Measurements from ENCODE around the gene PRLR.

DNA sequence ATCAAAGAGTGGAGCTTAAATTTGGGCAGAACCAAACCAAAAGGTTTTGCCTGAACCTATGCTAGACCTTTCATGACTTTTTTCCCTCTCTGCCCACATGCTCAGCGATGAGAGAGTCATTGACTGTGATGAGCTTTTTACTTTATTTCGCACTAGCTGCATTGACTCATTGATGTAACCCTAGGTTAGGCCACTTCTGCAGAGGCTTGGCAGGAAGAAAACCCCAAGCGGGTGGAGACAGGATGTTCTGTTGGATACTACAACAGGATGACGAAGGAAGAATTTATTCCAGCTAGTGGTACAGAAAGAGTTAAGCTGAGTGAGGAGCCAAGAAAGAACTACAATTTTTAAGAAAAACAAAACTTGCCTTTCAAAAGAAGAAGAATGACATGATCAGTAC lies 201.0 kb downstream of the PRLR start:
- TF ChIP-seq, protein P1, sequence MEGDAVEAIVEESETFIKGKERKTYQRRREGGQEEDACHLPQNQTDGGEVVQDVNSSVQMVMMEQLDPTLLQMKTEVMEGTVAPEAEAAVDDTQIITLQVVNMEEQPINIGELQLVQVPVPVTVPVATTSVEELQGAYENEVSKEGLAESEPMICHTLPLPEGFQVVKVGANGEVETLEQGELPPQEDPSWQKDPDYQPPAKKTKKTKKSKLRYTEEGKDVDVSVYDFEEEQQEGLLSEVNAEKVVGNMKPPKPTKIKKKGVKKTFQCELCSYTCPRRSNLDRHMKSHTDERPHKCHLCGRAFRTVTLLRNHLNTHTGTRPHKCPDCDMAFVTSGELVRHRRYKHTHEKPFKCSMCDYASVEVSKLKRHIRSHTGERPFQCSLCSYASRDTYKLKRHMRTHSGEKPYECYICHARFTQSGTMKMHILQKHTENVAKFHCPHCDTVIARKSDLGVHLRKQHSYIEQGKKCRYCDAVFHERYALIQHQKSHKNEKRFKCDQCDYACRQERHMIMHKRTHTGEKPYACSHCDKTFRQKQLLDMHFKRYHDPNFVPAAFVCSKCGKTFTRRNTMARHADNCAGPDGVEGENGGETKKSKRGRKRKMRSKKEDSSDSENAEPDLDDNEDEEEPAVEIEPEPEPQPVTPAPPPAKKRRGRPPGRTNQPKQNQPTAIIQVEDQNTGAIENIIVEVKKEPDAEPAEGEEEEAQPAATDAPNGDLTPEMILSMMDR (conservative IDR thresholded peaks at IDR 0.05; ENCODE audit: low read depth in 2 of 2) = no peak
- TF ChIP-seq, protein P2, sequence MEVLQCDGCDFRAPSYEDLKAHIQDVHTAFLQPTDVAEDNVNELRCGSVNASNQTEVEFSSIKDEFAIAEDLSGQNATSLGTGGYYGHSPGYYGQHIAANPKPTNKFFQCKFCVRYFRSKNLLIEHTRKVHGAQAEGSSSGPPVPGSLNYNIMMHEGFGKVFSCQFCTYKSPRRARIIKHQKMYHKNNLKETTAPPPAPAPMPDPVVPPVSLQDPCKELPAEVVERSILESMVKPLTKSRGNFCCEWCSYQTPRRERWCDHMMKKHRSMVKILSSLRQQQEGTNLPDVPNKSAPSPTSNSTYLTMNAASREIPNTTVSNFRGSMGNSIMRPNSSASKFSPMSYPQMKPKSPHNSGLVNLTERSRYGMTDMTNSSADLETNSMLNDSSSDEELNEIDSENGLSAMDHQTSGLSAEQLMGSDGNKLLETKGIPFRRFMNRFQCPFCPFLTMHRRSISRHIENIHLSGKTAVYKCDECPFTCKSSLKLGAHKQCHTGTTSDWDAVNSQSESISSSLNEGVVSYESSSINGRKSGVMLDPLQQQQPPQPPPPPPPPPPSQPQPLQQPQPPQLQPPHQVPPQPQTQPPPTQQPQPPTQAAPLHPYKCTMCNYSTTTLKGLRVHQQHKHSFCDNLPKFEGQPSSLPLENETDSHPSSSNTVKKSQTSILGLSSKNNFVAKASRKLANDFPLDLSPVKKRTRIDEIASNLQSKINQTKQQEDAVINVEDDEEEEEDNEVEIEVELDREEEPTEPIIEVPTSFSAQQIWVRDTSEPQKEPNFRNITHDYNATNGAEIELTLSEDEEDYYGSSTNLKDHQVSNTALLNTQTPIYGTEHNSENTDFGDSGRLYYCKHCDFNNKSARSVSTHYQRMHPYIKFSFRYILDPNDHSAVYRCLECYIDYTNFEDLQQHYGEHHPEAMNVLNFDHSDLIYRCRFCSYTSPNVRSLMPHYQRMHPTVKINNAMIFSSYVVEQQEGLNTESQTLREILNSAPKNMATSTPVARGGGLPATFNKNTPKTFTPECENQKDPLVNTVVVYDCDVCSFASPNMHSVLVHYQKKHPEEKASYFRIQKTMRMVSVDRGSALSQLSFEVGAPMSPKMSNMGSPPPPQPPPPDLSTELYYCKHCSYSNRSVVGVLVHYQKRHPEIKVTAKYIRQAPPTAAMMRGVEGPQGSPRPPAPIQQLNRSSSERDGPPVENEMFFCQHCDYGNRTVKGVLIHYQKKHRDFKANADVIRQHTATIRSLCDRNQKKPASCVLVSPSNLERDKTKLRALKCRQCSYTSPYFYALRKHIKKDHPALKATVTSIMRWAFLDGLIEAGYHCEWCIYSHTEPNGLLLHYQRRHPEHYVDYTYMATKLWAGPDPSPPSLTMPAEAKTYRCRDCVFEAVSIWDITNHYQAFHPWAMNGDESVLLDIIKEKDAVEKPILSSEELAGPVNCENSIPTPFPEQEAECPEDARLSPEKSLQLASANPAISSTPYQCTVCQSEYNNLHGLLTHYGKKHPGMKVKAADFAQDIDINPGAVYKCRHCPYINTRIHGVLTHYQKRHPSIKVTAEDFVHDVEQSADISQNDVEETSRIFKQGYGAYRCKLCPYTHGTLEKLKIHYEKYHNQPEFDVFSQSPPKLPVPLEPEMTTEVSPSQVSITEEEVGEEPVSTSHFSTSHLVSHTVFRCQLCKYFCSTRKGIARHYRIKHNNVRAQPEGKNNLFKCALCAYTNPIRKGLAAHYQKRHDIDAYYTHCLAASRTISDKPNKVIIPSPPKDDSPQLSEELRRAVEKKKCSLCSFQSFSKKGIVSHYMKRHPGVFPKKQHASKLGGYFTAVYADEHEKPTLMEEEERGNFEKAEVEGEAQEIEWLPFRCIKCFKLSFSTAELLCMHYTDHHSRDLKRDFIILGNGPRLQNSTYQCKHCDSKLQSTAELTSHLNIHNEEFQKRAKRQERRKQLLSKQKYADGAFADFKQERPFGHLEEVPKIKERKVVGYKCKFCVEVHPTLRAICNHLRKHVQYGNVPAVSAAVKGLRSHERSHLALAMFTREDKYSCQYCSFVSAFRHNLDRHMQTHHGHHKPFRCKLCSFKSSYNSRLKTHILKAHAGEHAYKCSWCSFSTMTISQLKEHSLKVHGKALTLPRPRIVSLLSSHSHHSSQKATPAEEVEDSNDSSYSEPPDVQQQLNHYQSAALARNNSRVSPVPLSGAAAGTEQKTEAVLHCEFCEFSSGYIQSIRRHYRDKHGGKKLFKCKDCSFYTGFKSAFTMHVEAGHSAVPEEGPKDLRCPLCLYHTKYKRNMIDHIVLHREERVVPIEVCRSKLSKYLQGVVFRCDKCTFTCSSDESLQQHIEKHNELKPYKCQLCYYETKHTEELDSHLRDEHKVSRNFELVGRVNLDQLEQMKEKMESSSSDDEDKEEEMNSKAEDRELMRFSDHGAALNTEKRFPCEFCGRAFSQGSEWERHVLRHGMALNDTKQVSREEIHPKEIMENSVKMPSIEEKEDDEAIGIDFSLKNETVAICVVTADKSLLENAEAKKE (CRISPR knock-in tag; IDR thresholded peaks at IDR 0.05) = no peak
- TF ChIP-seq, protein P3, sequence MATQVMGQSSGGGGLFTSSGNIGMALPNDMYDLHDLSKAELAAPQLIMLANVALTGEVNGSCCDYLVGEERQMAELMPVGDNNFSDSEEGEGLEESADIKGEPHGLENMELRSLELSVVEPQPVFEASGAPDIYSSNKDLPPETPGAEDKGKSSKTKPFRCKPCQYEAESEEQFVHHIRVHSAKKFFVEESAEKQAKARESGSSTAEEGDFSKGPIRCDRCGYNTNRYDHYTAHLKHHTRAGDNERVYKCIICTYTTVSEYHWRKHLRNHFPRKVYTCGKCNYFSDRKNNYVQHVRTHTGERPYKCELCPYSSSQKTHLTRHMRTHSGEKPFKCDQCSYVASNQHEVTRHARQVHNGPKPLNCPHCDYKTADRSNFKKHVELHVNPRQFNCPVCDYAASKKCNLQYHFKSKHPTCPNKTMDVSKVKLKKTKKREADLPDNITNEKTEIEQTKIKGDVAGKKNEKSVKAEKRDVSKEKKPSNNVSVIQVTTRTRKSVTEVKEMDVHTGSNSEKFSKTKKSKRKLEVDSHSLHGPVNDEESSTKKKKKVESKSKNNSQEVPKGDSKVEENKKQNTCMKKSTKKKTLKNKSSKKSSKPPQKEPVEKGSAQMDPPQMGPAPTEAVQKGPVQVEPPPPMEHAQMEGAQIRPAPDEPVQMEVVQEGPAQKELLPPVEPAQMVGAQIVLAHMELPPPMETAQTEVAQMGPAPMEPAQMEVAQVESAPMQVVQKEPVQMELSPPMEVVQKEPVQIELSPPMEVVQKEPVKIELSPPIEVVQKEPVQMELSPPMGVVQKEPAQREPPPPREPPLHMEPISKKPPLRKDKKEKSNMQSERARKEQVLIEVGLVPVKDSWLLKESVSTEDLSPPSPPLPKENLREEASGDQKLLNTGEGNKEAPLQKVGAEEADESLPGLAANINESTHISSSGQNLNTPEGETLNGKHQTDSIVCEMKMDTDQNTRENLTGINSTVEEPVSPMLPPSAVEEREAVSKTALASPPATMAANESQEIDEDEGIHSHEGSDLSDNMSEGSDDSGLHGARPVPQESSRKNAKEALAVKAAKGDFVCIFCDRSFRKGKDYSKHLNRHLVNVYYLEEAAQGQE (IDR thresholded peaks at IDR 0.05; ENCODE audit: unreplicated experiment) = no peak
- no peak for TF ChIP-seq EZH2 (IDR thresholded peaks at IDR 0.05; ENCODE audit: low read depth, unreplicated experiment)
